MCF 10A (cell line): ENCODE data around the gene OMA1. TPM values are rescaled to one million over a fixed set of nuclear protein-coding genes. Genes with fewer than 3 reads are reported as not detected.

ENCODE experiments used
- BruUV-seq: library from RNA; stranded (reverse); fragments of 400-500 nt; replicated peaks from 2 replicates; lab custom pipeline; 2021; lab: Mats Ljungman, UMichigan
- CTCF ChIA-PET: fragments of 300-600 bp; sonication (Branson Sonifier 250); formaldehyde crosslinking; extraction: SDS; loops from one replicate; lab custom pipeline; 2021; ENCODE audit warnings: antibody characterized with exemption, inconsistent platforms; lab: Yijun Ruan, JAX
- POLR2A ChIA-PET: fragments of 300-600, 350-650 bp; sonication (Branson Sonifier 250); formaldehyde crosslinking; extraction: SDS; loops from one replicate; lab custom pipeline; 2020; ENCODE audit warnings: antibody characterized with exemption, inconsistent platforms; lab: Yijun Ruan, JAX
- DNase-seq: peaks from one replicate; pipeline ENCODE4 v3.0.0-alpha.2; 2018; ENCODE audit not compliant: unreplicated experiment
- H3K27ac Mint-ChIP-seq: one replicate; pipeline ENCODE4 v1.8.0; 2022; ENCODE audit warnings: mild to moderate bottlenecking, low read depth, mixed read lengths; ENCODE audit not compliant: unreplicated experiment
- H3K27me3 Mint-ChIP-seq: one replicate; pipeline ENCODE4 v1.8.0; 2022; ENCODE audit warnings: mixed read lengths; ENCODE audit not compliant: insufficient read depth, unreplicated experiment
- H3K36me3 Mint-ChIP-seq: one replicate; pipeline ENCODE4 v1.8.0; 2022; ENCODE audit warnings: mild to moderate bottlenecking, moderate library complexity, mixed read lengths; ENCODE audit not compliant: insufficient read depth, unreplicated experiment
- H3K4me1 Mint-ChIP-seq: one replicate; pipeline ENCODE4 v1.8.0; 2022; ENCODE audit warnings: mixed read lengths; ENCODE audit not compliant: insufficient read depth, unreplicated experiment
- H3K4me3 Mint-ChIP-seq: one replicate; pipeline ENCODE4 v1.8.0; 2022; ENCODE audit warnings: mild to moderate bottlenecking, moderate library complexity, mixed read lengths; ENCODE audit not compliant: unreplicated experiment
- H3K9me3 Mint-ChIP-seq: one replicate; pipeline ENCODE4 v1.8.0; 2022; ENCODE audit warnings: mixed read lengths; ENCODE audit not compliant: unreplicated experiment
- intact Hi-C: fragments of 100-400 bp; cut with micrococcal nuclease; formaldehyde crosslinking; loops from 2 replicates; pipeline ENCODE4 v1.14.1; 2022
- total RNA-seq: library from RNA; stranded (reverse); gene quantifications from 2 replicates; pipeline ENCODE4 v1.2.3, GENCODE V29; 2022
- TF ChIP-seq, protein P1 (sequence below): fragments of 200-600 bp; IDR thresholded peaks from one replicate; pipeline ENCODE4 v1.8.0; 2022; ENCODE audit warnings: antibody characterized with exemption, mild to moderate bottlenecking; ENCODE audit not compliant: unreplicated experiment

OMA1 gene
- total RNA-seq, 1 experiment from 2014 or later: 15.7 TPM

DNA sequence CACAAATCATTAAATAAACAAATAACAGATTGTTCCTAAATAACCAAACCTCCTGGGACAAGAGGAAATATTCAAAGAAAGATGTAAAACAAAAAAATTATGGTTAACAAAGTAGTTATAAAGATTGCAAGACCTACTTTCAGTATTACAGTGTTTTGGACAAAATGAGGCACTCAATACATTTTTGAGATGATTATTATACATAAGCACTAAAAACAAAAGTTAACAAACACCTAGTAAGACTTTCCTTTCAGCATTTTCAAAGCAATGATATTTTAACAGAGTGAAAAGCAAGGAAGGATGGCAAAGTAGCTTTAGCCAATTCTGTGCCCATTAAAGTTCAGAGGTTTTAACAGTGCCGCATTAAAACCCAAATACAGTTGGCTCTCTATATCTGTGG is 17.2 kb downstream of the OMA1 start:
- H3K27me3 Mint-ChIP-seq: no peaks in the 10 kb centered on the region
- TF ChIP-seq, protein P1, sequence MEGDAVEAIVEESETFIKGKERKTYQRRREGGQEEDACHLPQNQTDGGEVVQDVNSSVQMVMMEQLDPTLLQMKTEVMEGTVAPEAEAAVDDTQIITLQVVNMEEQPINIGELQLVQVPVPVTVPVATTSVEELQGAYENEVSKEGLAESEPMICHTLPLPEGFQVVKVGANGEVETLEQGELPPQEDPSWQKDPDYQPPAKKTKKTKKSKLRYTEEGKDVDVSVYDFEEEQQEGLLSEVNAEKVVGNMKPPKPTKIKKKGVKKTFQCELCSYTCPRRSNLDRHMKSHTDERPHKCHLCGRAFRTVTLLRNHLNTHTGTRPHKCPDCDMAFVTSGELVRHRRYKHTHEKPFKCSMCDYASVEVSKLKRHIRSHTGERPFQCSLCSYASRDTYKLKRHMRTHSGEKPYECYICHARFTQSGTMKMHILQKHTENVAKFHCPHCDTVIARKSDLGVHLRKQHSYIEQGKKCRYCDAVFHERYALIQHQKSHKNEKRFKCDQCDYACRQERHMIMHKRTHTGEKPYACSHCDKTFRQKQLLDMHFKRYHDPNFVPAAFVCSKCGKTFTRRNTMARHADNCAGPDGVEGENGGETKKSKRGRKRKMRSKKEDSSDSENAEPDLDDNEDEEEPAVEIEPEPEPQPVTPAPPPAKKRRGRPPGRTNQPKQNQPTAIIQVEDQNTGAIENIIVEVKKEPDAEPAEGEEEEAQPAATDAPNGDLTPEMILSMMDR: no peak
- H3K4me3 Mint-ChIP-seq: no peak overlapping the region
- POLR2A ChIA-PET: interaction anchor here (0.5 kb wide), 1 partner anchor 15 kb away, joined by 3 read pairs; no protein-coding TSS in a partner anchor
- peaks cover 12% of the 10 kb centered on the region for H3K4me1 Mint-ChIP-seq
- intact Hi-C loops: no loop called here
- no peaks in the 10 kb centered on the region for H3K9me3 Mint-ChIP-seq
- no TSS peak for BruUV-seq
- H3K27ac Mint-ChIP-seq: peak overlapping the region; percentile 61
- DNase-seq: no peak
- CTCF ChIA-PET: interaction anchor here (0.8 to 1.3 kb wide), 2 partner anchors 123 to 124 kb away, joined by 3 to 5 read pairs; no protein-coding TSS in a partner anchor
- H3K36me3 Mint-ChIP-seq: no peaks in the 10 kb centered on the region

DNA sequence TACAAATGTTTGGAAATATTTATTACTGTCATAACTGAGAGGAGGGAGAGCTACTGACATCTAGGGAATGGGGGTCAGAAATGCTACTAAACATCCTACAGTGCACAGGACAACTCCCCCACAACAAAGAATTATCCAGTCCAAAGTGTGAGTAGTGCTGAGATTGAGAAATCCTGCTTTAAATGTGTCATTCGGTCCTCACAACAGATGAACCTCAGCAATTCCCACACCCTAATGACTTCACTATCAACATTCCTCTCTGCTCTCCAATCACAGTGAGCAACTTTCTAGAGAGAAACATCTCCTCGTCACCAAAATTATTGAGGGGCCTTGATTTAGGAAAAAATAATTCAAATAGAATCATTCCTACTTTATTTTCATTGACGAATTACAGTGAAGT is 18.0 kb downstream of the OMA1 start:
- peaks cover 12% of the 10 kb centered on the region for H3K4me1 Mint-ChIP-seq
- no peaks in the 10 kb centered on the region for H3K9me3 Mint-ChIP-seq
- peak; percentile 68 for DNase-seq
- TF ChIP-seq, protein P1: no peak
- H3K4me3 Mint-ChIP-seq: no peak overlapping the region
- BruUV-seq: no TSS peak
- peaks cover 2% of the 10 kb centered on the region for H3K36me3 Mint-ChIP-seq
- H3K27ac Mint-ChIP-seq: peak overlapping the region; percentile 61
- intact Hi-C loops: no loop called here
- ChIA-PET CTCF (interaction anchor here (1.0 to 1.9 kb wide), 5 partner anchors 10 to 245 kb away, joined by 3 to 16 read pairs (median 5); no protein-coding TSS in a partner anchor), POLR2A (interaction anchor here (0.8 to 1.6 kb wide), 6 partner anchors 18 to 1231 kb away, joined by 3 to 9 read pairs (median 6); partner anchors contain the start of gene OMA1)
- no peaks in the 10 kb centered on the region for H3K27me3 Mint-ChIP-seq

DNA sequence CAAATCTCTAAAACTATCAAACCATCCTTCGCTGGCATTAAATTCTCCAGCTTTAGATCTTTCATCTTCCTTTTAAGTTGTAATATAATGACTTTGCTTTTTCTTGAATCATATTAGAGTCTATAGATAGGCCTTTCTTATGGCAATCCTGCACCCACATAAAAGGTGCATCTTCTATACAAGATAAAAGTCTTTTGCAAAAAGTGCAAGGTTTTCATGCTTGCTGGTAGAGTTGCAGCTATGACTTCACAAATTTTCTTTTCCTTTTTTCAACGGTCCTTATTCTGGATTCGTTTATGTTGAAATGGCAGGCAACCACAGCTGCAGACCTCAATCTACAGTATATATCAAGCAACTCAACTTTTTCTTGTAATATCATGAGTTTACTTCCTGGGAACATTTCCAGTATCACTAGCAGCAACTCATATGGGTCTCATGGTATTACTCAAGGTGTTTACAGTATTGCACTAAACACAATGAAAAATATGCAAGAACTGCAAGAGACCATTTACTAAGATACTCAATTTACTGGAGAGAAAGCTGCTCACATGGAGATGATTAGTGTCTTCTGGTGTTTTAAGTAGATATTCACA is 22.1 kb downstream of the OMA1 start:
- ChIA-PET CTCF (interaction anchor here (0.5 to 3.8 kb wide), 5 partner anchors 9 to 203 kb away, joined by 3 to 26 read pairs (median 4); no protein-coding TSS in a partner anchor), POLR2A (interaction anchor here (1.1 to 2.0 kb wide), 2 partner anchors 51 to 140 kb away, joined by 4 to 5 read pairs; no protein-coding TSS in a partner anchor)
- Mint-ChIP-seq H3K4me1 (peaks cover 12% of the 10 kb centered on the region), H3K9me3 (no peaks in the 10 kb centered on the region), H3K27ac (no peak overlapping the region), H3K36me3 (peaks cover 5% of the 10 kb centered on the region), H3K4me3 (no peak overlapping the region), H3K27me3 (no peaks in the 10 kb centered on the region)
- BruUV-seq: no TSS peak
- TF ChIP-seq, protein P1: no peak
- intact Hi-C loops: no loop called here
- no peak for DNase-seq

DNA sequence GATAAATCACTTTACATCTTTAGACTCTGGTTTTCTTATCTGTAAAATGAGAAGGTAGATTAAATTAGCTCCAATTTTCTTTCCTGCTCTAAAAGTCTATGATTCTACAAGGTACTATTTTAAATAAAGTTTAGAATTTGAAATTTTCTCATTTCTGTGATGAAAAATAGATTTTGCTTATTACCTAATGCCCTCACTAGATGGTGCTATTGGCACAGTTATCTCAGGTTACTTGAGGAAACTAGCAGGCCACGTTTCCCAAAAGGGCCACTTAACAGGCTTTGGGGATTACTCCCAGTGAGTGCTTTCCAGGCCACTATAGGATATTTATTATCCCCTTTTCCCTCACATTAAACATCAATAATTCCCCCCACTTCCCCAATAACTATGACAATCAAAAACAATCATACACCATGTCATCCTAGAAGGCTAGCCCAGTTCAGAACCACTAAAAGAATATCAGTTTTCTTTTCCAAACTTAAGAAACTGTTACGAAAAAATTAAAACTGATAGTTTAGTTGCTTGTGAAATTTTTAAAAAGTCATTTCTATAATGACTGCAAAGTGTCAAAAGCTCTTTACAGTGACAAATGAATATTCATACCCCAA is 30.6 kb downstream of the OMA1 start:
- ChIA-PET POLR2A (interaction anchor here (0.6 to 3.6 kb wide), 9 partner anchors 27 to 143 kb away, joined by 3 to 21 read pairs (median 9); partner anchors contain the start of gene OMA1), CTCF (interaction anchor here (0.5 to 9.9 kb wide), 47 partner anchors 9 to 1685 kb away, joined by 3 to 185 read pairs (median 4); partner anchors contain the start of genes MYSM1 and OMA1)
- no peaks in the 10 kb centered on the region for H3K4me1 Mint-ChIP-seq

More for the DNA sequence above, 30.6 kb downstream of the OMA1 start:
- TF ChIP-seq, protein P1: peak; percentile 60
- peak; percentile 79 for DNase-seq
- Mint-ChIP-seq H3K27ac (no peak overlapping the region), H3K36me3 (peaks cover 9% of the 10 kb centered on the region), H3K9me3 (no peaks in the 10 kb centered on the region), H3K4me3 (no peak overlapping the region), H3K27me3 (no peaks in the 10 kb centered on the region)
- intact Hi-C loops: loop anchor here (1.0 to 10.0 kb wide), 7 partner anchors 30 to 1429 kb away; partner anchors contain the start of genes FGGY and OMA1
- BruUV-seq: no TSS peak
